Activated CD4-positive, alpha-beta T cell treated with anti-CD3 and anti-CD28 coated beads, Interleukin-2, Interleukin-6, amounts not matched to agents 100 ng/mL and 50 ng/mL, durations not matched to agents 16 hours and 8 hours (primary cell): ENCODE results near the gene GLI2.

Experiments used
- DNase-seq: peaks from one replicate; pipeline ENCODE4 v3.0.0-alpha.2; 2020

The GLI2 gene

DNA sequence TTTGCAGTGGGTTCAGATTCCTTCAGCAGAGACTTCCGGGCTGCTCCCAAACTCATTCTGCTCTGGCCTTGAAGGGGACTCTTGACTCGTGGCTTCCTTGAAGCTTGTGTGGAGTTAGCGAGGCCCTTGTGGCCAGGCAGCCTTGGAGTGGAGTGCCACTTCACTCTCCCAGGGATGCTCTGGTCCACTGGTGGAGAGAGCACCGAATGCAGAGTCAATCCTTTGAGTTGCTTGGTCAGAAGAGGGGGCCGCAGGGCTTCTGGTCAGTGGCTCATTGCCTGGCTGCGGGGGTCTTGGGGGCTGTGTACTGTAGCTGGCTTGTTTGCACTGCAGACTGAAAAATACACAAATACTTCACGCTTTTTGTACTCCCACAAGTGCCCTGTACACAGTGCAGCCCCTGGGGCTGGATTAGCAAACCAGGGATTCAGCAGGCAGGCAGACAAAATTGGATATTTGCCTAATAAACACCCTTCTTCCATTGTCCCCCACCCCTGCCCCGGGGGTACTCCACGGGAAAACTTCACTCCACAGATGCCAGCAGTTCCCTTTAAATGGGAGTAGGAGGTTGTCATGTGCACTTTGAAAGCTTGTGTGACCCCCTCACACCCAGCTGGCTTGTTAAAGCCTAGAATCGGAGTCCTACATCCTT is 3.2 kb downstream of the GLI2 start:
- DNase-seq = no peak

DNA sequence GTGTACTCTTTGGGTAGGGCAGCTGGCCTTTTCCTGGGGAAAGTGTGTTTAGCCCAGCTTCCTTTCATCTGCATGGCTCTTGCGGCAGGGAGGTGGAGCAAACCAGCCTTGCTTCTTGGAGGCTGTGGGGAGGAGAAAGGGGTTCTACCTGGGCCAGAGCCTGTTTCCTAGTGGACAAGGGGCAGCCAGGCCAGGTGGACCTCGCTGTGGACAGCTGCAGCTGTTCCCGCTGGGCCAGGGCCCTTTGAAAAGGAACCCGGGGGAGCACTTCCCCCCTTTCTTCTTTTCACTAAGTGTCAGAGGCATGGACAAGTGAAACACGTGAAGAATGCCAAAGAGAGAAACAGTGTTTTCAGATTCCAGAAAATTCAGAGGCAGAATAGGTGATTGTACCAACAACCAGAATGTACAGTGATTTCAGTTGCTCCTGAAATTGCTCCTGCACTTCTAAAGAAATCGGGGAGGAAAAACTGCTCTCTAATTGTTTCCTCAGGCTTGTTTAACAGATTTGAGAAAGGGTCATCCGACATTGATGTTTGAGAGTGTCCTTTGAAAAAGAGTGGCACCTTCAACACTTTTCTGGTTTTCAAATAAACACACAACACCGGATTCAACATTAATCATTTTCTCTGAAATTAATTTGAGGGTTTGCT is 3.9 kb downstream of the GLI2 start:
- DNase-seq = no peak

DNA sequence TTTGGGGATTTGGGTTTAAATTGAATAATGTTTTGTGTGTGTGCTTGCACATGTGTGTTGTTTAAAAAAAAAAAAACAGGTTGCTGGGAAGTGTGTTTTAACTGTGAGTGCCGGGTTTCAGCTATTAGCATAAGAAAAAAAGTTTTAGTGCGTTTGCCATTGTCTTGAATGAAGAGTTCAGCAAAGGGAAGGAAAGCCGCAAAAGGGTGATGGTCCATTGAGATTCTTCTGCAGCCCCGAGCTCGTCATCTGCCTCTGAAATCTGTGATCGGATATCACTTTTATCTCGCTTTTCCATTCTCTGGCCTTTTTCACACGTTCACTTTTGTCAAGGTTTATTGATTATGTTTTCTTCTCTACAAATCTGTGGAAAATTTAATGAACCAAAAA is 4.7 kb downstream of the GLI2 start:
- DNase-seq = no peak

DNA sequence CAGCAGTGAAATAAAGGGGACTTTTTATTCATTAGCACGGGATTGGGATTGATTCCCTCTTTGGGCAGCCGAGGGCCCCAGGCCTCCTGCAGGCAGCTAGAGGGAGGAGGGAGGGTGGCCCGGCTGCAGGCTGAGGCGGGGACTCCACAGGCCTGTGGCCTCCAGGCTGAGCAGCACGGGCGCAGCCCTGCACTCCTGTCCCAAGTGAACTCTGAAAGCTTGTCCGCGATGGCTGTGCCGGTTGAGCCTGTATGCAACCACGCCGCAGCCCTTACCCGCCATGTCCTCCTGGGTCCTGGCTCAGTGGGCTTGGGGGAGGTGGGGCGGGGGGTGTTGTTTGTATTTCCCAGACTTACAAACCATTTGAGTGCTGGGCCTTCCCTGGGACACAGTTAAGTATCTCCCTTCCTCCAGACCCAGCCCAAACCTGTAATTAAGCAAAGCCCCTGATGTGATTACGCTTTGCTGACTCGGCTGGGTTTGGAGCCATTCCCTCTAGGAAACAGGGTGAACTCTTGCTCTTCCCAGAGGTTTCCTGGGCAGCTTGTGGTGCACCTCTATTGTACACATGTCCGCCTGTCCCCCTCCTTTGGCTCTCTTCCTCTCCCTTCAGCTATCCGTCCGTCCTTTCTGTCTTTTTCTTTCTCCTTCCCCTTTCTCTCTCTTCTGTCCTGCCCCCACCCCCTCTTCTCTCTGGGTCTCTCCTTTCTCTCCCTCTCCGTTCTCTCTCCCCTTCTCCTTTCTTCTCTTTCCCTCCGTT is 5.3 kb downstream of the GLI2 start:
- DNase-seq = no peak

DNA sequence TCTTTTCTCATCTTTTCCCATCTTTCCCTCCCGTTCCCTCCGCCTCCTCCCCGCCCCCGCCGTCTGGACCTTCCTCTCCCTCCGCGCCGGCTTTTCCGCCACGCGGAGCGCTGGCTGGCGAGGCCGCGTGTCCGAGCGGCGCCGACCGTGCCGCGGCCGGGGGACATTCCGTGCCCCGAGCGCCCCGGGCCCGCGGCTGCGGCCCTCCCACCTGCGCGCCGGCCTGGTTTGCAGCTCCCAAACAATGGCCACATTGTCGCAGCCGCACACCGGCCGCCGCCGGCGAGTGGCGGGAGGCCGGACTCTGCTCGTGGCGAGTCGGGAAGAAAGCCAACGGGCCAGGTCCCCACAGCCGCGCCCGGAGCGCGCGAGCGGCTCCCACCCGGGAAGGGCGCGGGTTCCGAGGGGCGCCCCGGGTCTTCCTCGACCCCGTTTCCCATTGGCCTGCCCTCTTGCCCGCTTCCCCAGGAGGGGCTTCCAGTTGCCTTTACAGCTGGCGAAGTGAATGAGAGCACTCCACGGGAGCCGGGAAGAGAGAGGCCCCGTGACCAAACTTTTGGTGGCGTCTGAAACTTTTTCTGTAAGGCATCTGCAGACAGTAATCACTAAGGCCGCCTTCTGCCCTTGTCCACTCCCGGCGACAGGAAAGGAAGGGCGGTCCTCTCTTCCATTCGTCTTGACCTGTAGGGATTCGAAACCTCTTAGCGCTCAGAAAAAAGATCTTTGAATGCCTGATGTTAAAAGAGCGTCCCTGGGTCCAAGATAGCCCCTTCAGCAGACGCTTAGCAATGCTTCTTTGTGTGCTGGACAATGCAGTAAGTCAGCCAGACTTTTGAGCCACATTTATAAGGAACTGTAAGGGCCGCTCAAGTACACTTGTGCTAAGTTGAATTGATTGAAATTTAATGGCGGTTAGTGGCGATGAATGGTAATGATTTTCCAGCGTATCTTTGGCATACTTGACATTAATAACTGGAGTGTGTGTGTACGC is 6.2 kb downstream of the GLI2 start:
- no peak for DNase-seq

DNA sequence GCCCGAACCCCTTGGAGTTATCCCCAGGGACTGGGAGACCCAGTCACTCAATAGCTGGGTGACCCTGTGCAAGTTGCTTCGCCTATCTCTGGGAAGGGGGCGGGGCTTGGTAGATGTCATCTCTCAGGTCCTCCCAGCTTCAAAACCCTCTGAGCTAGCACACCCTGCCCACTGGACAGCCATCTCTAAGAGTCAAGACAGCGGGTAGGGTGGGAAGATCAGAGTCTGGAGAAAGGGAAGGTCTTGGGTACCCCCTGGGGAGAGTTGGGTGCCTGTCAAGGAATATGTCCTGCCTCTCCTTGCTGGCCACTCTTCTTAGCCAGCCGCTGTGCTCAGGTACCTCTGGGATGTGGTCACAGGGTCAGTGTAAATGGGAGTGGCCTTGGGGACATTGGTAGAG is 8.0 kb downstream of the GLI2 start:
- no peak for DNase-seq

DNA sequence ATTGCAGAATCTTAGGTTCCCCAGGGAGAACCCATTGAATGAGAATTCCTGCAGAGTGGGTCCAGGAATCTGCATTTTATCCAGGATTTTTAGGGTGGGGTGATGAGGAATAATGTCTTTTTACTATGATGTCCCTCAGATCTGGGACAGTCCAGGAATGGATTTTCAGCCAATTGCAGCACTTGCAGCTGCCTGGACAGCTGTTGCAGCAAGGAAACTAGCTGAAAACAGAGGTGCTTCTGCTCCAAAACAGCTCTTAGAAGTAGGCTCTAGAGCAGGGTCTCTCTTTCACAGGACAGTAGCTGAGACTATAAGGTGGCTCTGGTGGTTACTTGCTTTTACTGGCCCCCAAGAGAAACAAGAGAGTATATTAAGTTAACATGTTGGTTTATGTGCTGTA is 9.1 kb downstream of the GLI2 start:
- no peak for DNase-seq

DNA sequence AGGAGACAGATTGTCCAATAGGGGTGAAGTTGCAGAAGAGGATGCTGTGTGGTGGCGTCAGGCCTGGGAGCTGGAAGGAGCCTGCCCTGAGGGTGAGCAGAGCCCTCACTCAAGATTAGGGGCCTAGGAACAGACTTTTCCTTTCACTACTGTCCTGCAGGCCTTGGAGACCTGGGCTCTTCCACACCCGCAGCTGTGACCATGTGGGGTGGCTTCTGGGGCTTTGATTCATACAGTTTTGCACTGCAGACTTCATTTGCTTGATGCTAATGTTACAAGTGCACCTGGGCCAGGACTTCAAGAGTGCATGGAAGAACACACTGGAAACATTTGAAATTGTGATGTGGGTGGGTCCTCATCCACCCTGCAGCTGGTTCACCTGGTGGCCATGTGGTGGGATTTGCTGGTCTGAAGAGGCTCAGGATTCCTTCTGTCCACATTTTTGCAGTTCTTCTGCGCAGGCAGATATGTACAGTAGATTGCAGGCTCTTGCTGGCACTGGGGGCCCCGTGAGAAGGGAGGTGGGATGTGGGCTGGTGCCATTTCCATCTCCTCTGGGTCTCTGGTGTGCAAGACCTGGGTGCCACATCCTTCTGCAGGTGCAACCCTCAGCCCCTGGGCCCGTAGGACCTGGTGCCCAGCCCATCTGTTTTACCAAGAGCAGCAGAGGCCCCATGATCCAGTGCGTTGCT is 9.9 kb downstream of the GLI2 start:
- DNase-seq = no peak

DNA sequence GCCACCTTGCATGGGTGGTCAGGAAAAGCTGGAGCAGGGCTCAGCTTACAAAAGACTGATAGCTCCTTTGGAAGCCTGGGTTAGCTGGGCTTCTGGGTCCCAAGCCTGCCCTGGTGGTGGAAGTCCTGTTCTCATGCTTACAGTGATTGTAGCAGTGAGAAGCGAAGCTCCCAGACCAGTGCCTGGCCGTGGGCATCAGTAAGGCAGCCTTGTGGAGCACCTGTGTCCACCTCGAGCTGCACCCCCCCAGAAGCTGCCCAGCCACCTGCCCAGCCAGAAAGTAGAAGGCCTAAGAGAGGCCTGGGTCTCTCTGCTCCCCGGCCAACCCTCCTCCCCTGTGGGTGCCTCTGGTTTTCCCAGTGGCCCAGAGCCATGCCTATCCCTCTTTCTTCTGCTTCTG is 10.5 kb downstream of the GLI2 start:
- no peak for DNase-seq

DNA sequence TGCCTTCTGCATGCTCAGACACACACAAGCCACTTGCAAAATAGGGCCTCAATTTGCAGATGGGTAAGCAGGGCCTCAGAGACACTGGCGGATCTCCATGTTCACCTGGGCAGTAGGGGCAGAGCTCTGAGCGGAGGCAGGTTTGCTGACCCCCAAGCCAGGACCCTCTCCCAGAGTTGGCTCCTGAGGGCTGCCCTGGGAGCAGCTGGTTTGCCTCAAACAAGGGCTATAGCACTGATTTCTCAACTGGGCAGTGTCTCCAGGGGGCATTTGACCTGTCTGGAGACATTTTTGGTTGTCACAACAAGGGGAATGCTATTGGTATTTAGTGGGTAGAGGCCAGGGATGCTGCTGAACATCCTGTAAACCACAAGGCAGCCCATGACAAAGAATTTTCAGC is 11.6 kb downstream of the GLI2 start:
- no peak for DNase-seq

DNA sequence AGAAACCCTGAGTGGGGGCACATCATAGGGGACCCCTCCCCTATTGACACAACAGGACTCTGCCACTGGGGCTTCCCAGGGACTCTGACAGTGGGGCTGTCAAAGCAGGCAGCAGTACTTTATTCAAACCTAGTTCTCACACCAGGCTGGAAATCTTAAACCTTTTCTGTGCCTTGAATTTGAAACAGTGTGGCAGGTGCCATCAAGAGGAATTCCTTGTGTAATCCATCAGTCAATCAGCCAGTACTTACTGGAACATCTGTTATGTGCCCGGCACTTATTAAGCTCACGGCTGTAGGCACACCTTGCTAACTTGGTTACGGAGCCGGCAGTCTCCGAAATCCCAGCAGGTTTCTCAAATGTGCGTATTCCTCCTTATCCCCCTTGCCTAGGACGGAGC is 12.0 kb downstream of the GLI2 start:
- DNase-seq = no peak

DNA sequence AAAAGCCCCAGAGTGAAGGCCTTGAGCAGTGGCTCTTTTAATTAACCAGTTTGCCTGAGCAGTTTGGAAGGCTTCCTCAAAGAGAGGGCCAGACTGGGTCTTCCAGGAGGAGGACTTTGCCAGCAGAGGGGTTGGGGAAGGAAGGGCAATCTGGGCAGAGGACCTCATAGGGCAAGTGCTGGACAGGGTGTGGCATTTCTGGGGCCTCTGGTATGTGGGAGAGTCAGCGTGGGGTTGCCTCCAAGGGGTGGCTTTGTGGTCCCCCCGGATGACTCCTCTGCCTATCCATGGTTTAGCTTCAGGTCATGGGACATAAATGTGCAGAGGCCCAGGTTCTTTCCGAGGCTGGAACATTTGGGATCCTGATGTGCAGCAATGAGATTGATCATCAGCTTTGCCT is 12.6 kb downstream of the GLI2 start:
- no peak for DNase-seq

DNA sequence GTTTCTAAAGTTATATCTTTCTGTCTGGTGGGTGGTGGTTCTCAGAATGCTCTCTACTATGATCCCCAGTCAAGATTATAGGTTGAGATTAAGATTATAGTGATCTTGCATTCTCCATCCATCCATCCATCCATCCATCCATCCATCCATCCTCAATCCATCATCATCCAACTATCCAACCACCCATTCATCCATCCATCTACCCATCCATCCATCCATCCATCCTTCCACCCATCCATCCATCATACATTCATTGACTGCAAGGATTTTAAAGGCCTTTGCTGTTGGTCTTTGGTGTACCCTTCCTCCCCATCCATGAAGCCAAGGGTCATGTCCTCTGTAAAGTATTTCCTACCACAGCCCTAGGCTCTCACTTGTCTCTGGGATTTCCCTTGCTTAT is 13.1 kb downstream of the GLI2 start:
- DNase-seq = no peak

DNA sequence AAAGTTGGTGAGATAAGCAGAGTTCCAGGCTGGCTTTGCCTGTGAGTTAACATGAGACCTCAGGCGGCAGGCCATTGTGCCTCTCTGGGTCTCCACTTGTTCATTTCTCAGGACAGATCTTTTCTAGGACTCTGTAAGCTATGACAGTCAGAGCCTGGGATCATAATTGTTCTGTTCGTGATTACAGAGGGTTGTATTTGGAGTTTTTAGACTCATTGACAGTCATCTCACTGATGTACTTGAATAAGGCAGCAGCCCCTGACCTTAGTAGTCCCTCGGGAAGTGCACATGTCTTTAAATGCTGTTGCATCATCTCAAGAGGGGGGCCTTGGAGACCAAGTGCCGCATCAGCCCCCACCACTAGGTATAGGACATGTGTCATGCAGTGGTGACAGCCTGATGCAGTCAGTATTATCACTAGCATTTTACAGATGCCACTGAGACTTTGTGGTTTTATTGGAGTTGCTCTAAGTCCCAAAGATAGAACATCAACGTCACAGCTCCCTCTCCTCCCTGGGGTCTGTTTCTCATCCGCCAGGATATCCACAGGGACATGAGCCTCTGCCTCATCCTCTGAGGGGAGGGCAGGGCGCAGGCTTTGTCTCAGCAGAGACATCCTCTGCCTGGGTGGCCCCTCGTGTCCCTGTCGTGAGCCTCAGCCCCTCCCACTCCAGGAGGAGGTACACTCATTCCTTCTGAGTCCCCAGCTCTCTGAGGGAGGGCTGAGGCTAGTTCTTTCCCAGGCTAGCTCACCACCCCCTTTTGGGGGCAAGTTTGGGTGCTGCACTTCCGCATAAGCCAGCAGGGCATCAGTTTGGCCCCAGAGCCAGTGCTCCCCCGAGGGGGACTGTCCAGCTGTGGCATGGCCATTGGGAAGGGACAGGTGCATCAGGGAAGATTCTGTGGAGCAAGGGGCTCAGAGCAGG is 14.1 kb downstream of the GLI2 start:
- DNase-seq = no peak

DNA sequence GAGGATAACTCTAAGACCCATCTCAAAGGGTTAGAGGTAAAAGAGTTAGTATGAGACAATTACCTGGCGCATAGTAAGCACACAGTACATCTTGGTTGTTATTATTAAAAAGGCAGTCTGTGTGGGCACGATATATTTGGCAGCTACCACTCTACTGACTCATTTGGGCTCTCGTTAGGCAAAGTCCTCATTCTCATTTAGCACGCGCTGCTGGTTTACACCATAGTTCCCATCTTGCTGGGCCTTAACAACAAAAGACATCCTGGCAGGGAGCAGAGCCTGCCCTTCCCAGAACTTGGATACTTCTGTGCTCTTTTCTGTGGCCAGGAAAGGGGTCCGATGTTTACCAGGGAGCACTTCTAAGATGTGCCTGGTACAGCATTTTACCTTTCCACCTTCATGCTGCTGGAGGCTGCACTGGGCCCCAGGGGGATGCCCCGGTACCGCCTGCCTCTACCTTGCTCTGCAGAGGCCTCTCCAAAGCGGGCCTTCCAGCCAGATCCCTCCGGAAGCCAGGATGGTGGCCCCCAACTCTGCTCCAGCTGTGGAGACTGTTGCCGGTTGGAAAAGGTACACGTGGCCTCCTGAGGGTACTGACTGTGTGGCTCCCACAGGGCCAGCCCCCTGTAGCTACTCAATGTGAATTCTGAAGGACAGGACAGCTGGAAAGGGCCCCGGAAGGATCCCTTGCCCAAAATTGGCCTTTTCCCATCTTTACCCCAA is 15.0 kb downstream of the GLI2 start:
- DNase-seq = no peak

DNA sequence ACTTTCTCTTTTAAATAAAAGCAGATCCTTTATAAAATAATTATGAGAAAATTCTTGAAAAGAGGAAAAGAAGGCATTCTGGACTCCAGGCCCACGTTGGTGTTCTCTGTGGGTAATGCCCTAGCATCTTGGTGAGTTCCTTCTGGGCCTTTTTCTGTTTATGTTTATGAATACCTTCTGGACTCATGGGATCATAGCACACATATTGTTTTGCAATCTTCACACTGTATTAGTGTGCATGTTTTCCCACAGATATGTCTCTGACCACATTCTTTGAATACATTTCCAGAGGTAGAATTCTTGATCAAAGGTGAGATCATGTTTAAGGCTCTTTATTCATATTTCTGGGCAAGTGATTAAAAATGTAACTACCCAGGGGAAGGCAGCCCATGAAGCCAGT is 15.9 kb downstream of the GLI2 start:
- no peak for DNase-seq

DNA sequence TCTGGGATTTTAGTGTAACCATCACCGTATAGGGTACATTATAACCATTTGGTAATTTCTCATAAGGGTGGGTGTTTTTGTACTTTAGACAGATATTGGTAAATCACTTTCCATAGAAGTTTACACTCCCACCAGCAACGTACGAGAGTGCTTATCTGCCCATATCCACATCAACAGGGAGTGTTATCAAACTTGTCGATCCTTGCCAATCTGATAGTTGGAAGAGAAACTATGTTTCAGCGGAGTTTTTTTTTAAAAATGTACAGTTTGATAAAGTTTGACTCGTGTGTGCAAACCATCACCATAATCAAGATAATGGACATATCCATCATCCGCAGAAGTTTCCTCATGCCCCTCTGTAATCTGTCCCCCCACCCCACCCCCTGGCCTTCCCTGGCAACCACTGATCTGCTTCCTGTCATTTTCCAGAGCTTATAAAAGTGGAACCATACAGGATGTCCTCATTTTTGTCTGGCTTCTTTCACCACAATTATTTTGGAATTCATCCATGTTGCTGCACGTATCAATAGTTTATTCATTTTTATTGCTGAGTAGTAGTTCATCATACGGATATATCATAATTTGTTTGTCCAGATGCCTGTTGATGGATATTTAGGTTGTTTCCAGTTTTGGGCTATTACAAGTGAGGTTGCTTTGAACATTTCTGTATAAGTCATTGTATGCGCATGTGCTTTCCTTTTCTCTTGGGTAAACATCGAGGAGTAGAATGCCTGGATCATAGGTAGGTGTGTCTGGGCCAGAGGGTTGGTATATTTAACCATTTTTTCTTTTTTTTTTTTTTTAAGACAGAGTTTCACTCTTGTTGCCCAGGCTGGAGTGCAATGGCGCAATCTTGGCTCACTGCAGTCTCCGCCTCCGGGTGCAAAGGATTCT is 18.6 kb downstream of the GLI2 start:
- no peak for DNase-seq

DNA sequence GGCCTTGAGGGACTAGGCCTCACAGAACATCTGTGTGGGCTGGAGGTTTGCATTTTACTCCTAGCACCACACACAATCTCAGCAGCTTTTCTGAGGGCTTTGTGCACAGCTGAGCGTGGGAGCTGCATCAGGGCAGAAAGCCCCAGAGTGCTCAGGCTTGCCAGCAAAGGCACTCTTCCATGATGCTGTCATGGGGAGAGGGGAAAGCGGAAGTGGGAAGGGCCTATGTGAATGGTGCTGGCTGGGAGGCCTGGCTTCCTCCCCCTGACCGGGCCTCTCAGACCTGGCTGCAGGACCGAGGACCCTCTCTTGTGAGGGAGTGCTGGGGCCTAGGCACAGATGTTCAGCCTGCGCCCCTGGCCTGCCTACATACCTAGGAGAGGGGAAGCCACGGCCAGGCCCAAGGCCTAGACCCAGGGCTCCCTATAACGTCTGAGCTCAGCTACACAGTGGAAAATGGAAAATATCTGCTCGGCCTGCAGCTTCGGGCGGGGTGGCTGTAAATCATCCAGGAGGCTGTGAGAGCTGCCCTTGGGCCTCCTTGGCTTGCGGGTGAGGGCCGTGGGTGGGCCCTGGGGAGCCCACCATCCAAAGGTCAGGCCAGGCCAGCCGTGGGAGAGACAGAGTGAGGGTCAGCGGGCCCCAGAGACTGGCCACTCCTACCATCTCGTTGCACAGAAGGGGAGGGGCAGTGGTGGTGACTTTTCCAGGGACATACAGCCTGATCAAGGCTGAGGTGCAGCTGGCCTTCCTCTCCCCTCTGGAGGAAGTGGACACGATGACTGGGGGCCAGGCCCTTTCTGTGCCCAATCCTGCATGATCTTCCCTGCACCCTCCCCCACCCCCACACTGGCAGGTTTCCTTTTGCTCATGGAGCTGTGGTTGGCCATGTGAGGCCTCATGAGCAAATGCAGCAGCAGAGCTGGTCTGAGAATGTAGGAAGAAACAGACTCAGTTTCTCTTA is 22.8 kb downstream of the GLI2 start:
- DNase-seq = no peak
